WTC11 (cell line): ENCODE measurements around the gene TBC1D22A. TPM values are rescaled to one million over a fixed set of nuclear protein-coding genes. Genes with fewer than 3 reads are reported as not detected.

ENCODE experiments used
- ATAC-seq: fragments of 200-7000 bp; cut with Tn5 transposase; 2 replicates; pipeline ENCODE4 v1.10.0; 2021; ENCODE audit warnings: mild to moderate bottlenecking, moderate library complexity
- CTCF ChIA-PET: fragments of 300-600 bp; sonication (Branson Sonifier 250); formaldehyde crosslinking; loops from one replicate; lab custom pipeline; 2021; ENCODE audit warnings: antibody characterized with exemption; lab: Charles Lee
- POLR2A ChIA-PET: fragments of 350-600 bp; sonication (Branson Sonifier 250); formaldehyde crosslinking; loops from one replicate; lab custom pipeline; 2021; ENCODE audit warnings: antibody characterized with exemption; lab: Charles Lee
- DNase-seq: peaks from one replicate; pipeline ENCODE4 v3.0.0; 2021; ENCODE audit warnings: low spot score
- H3K27ac Mint-ChIP-seq: 2 replicates; pipeline ENCODE4 v1.8.0; 2021; ENCODE audit warnings: mixed read lengths
- H3K27me3 Mint-ChIP-seq: 2 replicates; pipeline ENCODE4 v1.8.0; 2021; ENCODE audit warnings: low read depth, mild to moderate bottlenecking, moderate library complexity, mixed read lengths
- H3K36me3 Mint-ChIP-seq: 2 replicates; pipeline ENCODE4 v1.8.0; 2021; ENCODE audit warnings: mixed read lengths
- H3K4me1 Mint-ChIP-seq: 2 replicates; pipeline ENCODE4 v1.8.0; 2022; ENCODE audit warnings: mixed read lengths
- H3K4me3 Mint-ChIP-seq: 2 replicates; pipeline ENCODE4 v1.8.0; 2021; ENCODE audit warnings: mild to moderate bottlenecking, moderate library complexity, mixed read lengths
- H3K9me3 Mint-ChIP-seq: 2 replicates; pipeline ENCODE4 v1.8.0; 2021; ENCODE audit warnings: mixed read lengths
- ATF6 ChIP-seq: sonication (generic); formaldehyde crosslinking; IDR thresholded peaks from 2 replicates; pipeline ENCODE4 v1.8.1; 2023; ENCODE audit warnings: mild to moderate bottlenecking, missing genetic modification reagents
- EMX1 ChIP-seq: fragments of 250-450 bp; sonication (Bioruptor Pico); IDR thresholded peaks from 2 replicates; pipeline ENCODE4 v1.8.0; 2021; ENCODE audit warnings: mild to moderate bottlenecking
- ESRRA ChIP-seq: sonication (generic); formaldehyde crosslinking; IDR thresholded peaks from 2 replicates; pipeline ENCODE4 v1.8.1; 2022; ENCODE audit warnings: mild to moderate bottlenecking, missing genetic modification reagents, borderline replicate concordance
- NR2C2 ChIP-seq: sonication (generic); formaldehyde crosslinking; IDR thresholded peaks from 2 replicates; pipeline ENCODE4 v1.8.0; 2022; ENCODE audit warnings: mild to moderate bottlenecking, missing genetic modification reagents
- RORB ChIP-seq: fragments of 250-450 bp; sonication (Bioruptor Pico); IDR thresholded peaks from 2 replicates; pipeline ENCODE4 v1.9.0; 2021; ENCODE audit warnings: mild to moderate bottlenecking
- SOX15 ChIP-seq: fragments of 250-450 bp; sonication (Bioruptor Pico); IDR thresholded peaks from 2 replicates; pipeline ENCODE4 v1.9.0; 2021; ENCODE audit warnings: mild to moderate bottlenecking
- STAT6 ChIP-seq: sonication (generic); formaldehyde crosslinking; conservative IDR thresholded peaks from 2 replicates; pipeline ENCODE4 v1.8.1; 2023; ENCODE audit warnings: mild to moderate bottlenecking, low read depth, missing genetic modification reagents, moderate library complexity
- ZBTB43 ChIP-seq: sonication (generic); formaldehyde crosslinking; IDR thresholded peaks from 2 replicates; pipeline ENCODE4 v1.8.1; 2023; ENCODE audit warnings: mild to moderate bottlenecking, missing genetic modification reagents
- ZMAT4 ChIP-seq: fragments of 250-450 bp; sonication (Bioruptor Pico); IDR thresholded peaks from 2 replicates; pipeline ENCODE4 v1.9.0; 2021; ENCODE audit warnings: mild to moderate bottlenecking
- ZNF121 ChIP-seq: sonication (generic); formaldehyde crosslinking; IDR thresholded peaks from 2 replicates; pipeline ENCODE4 v1.8.0; 2023; ENCODE audit warnings: missing genetic modification reagents
- ZNF416 ChIP-seq: fragments of 250-450 bp; sonication (Bioruptor Pico); IDR thresholded peaks from 2 replicates; pipeline ENCODE4 v1.9.0; 2021; ENCODE audit warnings: mild to moderate bottlenecking, inconsistent platforms
- ZNF423 ChIP-seq: fragments of 250-450 bp; sonication (Bioruptor Pico); IDR thresholded peaks from 2 replicates; pipeline ENCODE4 v2.1.2; 2022; ENCODE audit warnings: mild to moderate bottlenecking, moderate library complexity
- ZNF425 ChIP-seq: fragments of 250-450 bp; sonication (Bioruptor Pico); conservative IDR thresholded peaks from 2 replicates; pipeline ENCODE4 v1.9.0; 2021; ENCODE audit warnings: mild to moderate bottlenecking
- total RNA-seq: library from RNA; stranded (reverse); gene quantifications from 3 replicates; pipeline ENCODE4 v1.2.3, GENCODE V29; 2021

TBC1D22A gene
- total RNA-seq, 1 experiment from 2014 or later, result 18.1 TPM

- POLR2A ChIA-PET, result no interaction called here
- no peak overlapping the region for H3K4me3 Mint-ChIP-seq
- H3K9me3 Mint-ChIP-seq, result peaks cover 6% of the 10 kb centered on the region
Measured at GRCh38 chr22:47201996-47202818, 439.8 kb downstream of the TBC1D22A start.

More at GRCh38 chr22:47201996-47202818, 439.8 kb downstream of the TBC1D22A start:
- Mint-ChIP-seq H3K4me1 (no peaks in the 10 kb centered on the region), H3K36me3 (no peaks in the 10 kb centered on the region; the same call in 1 of the 2 replicates), H3K27me3 (no peaks in the 10 kb centered on the region; the same call in 1 of the 2 replicates), H3K27ac (no peak overlapping the region)
- DNase-seq, result no peak
- CTCF ChIA-PET, result interaction anchor here (1.7 kb wide), 1 partner anchor 11 kb away, joined by 6 read pairs; no protein-coding TSS in a partner anchor
- no peak for ATAC-seq
- TF ChIP-seq ZNF416 (CRISPR knock-in tag) (no peak), ZMAT4 (CRISPR knock-in tag) (no peak), SOX15 (CRISPR knock-in tag) (no peak), ATF6 (CRISPR knock-in tag) (no peak), ESRRA (CRISPR knock-in tag) (no peak), ZBTB43 (CRISPR knock-in tag) (no peak), EMX1 (CRISPR knock-in tag) (no peak), NR2C2 (CRISPR knock-in tag) (no peak), RORB (CRISPR knock-in tag) (no peak), ZNF121 (CRISPR knock-in tag) (no peak), ZNF423 (CRISPR knock-in tag) (no peak), ZNF425 (no peak), STAT6 (CRISPR knock-in tag) (no peak)
